GM19463 (cell line): ENCODE measurements around the gene HDAC9.
A peak's percentile ranks its signal among the peaks of the same experiment; 100 is the strongest.
"Not testable (repeated sequence)": the region's sequence is repeated elsewhere in the genome, so short reads cannot be mapped to it uniquely, and the experiment has no call there.

Source experiments
- ATAC-seq: cut with Tn5 transposase; IDR thresholded peaks from one replicate; pipeline ENCODE4 v1.9.1; 2021; ENCODE audit warnings: mild to moderate bottlenecking, moderate library complexity; ENCODE audit not compliant: unreplicated experiment

The HDAC9 gene

GRCh38 chr7:18995811-18996426, 500.4 kb downstream of the HDAC9 start:
- no peak for ATAC-seq

- ATAC-seq: no peak
Measured at GRCh38 chr7:18996583-18996982, 501.0 kb downstream of the HDAC9 start.

- ATAC-seq: no peak
Measured at GRCh38 chr7:18997477-18998150, 502.1 kb downstream of the HDAC9 start.

GRCh38 chr7:19000410-19000809, 504.9 kb downstream of the HDAC9 start:
- ATAC-seq: no peak

GRCh38 chr7:19001854-19002253, 506.3 kb downstream of the HDAC9 start:
- ATAC-seq: no peak

GRCh38 chr7:19009241-19009935, 513.8 kb downstream of the HDAC9 start:
- no peak for ATAC-seq

- ATAC-seq: no peak
Measured at GRCh38 chr7:19009936-19010280, 514.4 kb downstream of the HDAC9 start.

- ATAC-seq: no peak
Measured at GRCh38 chr7:19011212-19011611, 515.7 kb downstream of the HDAC9 start.

- ATAC-seq: no peak
Measured at GRCh38 chr7:19015098-19015497, 519.5 kb downstream of the HDAC9 start.

GRCh38 chr7:19016140-19016539, 520.6 kb downstream of the HDAC9 start:
- no peak for ATAC-seq

- no peak for ATAC-seq
Measured at GRCh38 chr7:19017374-19017773, 521.8 kb downstream of the HDAC9 start.

GRCh38 chr7:19020062-19020461, 524.5 kb downstream of the HDAC9 start:
- no peak for ATAC-seq

- no peak for ATAC-seq
Measured at GRCh38 chr7:19020711-19021110, 525.2 kb downstream of the HDAC9 start.

GRCh38 chr7:19023477-19023876, 527.9 kb downstream of the HDAC9 start:
- no peak for ATAC-seq

GRCh38 chr7:19024261-19024660, 528.7 kb downstream of the HDAC9 start:
- ATAC-seq: no peak

- no peak for ATAC-seq
Measured at GRCh38 chr7:19026888-19027287, 531.3 kb downstream of the HDAC9 start.

- no peak for ATAC-seq
Measured at GRCh38 chr7:19030281-19030680, 534.7 kb downstream of the HDAC9 start.

GRCh38 chr7:19032942-19033341, 537.4 kb downstream of the HDAC9 start:
- not testable (repeated sequence) for ATAC-seq

- peak; percentile 92 for ATAC-seq
Measured at GRCh38 chr7:19051767-19052375, 556.3 kb downstream of the HDAC9 start.
